BJ (cell line): Measurements from ENCODE around the gene XIST. TPM values are rescaled to one million over a fixed set of nuclear protein-coding genes. Genes with fewer than 3 reads are reported as not detected.

Experiments used
- CTCF ChIA-PET: fragments of 350-600 bp; formaldehyde crosslinking; extraction: SDS; loops from one replicate; lab custom pipeline; 2021; ENCODE audit warnings: antibody characterized with exemption, inconsistent platforms; lab: Yijun Ruan, JAX
- POLR2A ChIA-PET: fragments of 300-600 bp; sonication (Branson Sonifier 250); formaldehyde crosslinking; extraction: SDS; loops from one replicate; lab custom pipeline; 2021; ENCODE audit warnings: antibody characterized with exemption; lab: Charles Lee
- DNase-seq: peaks from one replicate; pipeline ENCODE4 v3.0.0-alpha.2; 2011; ENCODE audit warnings: low read depth
- H3K27me3 ChIP-seq: 2 replicates; pipeline ENCODE4 v1.6.0; 2011; ENCODE audit warnings: low read length; ENCODE audit not compliant: control insufficient read depth, insufficient read depth
- H3K36me3 ChIP-seq: 2 replicates; pipeline ENCODE4 v1.5.1; 2011; ENCODE audit warnings: low read length; ENCODE audit not compliant: control insufficient read depth, insufficient read depth
- H3K4me3 ChIP-seq: 2 replicates; pipeline ENCODE4 v1.5.1; 2011; ENCODE audit warnings: low read depth, mild to moderate bottlenecking, control low read depth, low read length
- CTCF ChIP-seq: IDR thresholded peaks from 2 replicates; pipeline ENCODE4 v1.5.1; 2011; ENCODE audit warnings: low read depth, mild to moderate bottlenecking, control low read depth, inconsistent platforms, low read length, moderate library complexity; ENCODE audit not compliant: insufficient read depth
- polyA plus RNA-seq: library from polyadenylated mRNA; depleted of rRNA; stranded (reverse); fragments of >200 nt; gene quantifications from 2 replicates; pipeline ENCODE4 v1.2.3, GENCODE V29; 2011

XIST gene
- polyA plus RNA-seq, 1 experiment, result 0.11 TPM

GRCh38 chrX:73847991-73848390 lies 4.5 kb downstream of the XIST start:
- H3K4me3 ChIP-seq, result no peak overlapping the region
- POLR2A ChIA-PET, result no interaction called here
- no peak for TF ChIP-seq CTCF
- DNase-seq, result no peak
- no peaks in the 10 kb centered on the region for H3K36me3 ChIP-seq
- CTCF ChIA-PET, result no interaction called here
- no peaks in the 10 kb centered on the region for H3K27me3 ChIP-seq

GRCh38 chrX:73847100-73847499 lies 5.4 kb downstream of the XIST start:
- CTCF ChIA-PET, result interaction anchor here (0.6 kb wide), 1 partner anchor 1121 kb away, joined by 3 read pairs; no protein-coding TSS in a partner anchor
- Histone ChIP-seq H3K4me3 (no peak overlapping the region), H3K36me3 (no peaks in the 10 kb centered on the region), H3K27me3 (no peaks in the 10 kb centered on the region)
- no peak for DNase-seq
- POLR2A ChIA-PET, result no interaction called here
- TF ChIP-seq CTCF, result no peak

GRCh38 chrX:73842541-73843234 lies 9.8 kb downstream of the XIST start:
- no peak for DNase-seq
- Histone ChIP-seq H3K36me3 (no peaks in the 10 kb centered on the region), H3K4me3 (no peak overlapping the region), H3K27me3 (no peaks in the 10 kb centered on the region)
- ChIA-PET CTCF (no interaction called here), POLR2A (no interaction called here)
- no peak for TF ChIP-seq CTCF

- DNase-seq, result no peak
- CTCF ChIA-PET, result no interaction called here
- H3K36me3 ChIP-seq, result no peaks in the 10 kb centered on the region
- H3K27me3 ChIP-seq, result no peaks in the 10 kb centered on the region
- TF ChIP-seq CTCF, result no peak
- POLR2A ChIA-PET, result no interaction called here
- no peak overlapping the region for H3K4me3 ChIP-seq
Measured at GRCh38 chrX:73841337-73841736, 11.2 kb downstream of the XIST start.

DNA sequence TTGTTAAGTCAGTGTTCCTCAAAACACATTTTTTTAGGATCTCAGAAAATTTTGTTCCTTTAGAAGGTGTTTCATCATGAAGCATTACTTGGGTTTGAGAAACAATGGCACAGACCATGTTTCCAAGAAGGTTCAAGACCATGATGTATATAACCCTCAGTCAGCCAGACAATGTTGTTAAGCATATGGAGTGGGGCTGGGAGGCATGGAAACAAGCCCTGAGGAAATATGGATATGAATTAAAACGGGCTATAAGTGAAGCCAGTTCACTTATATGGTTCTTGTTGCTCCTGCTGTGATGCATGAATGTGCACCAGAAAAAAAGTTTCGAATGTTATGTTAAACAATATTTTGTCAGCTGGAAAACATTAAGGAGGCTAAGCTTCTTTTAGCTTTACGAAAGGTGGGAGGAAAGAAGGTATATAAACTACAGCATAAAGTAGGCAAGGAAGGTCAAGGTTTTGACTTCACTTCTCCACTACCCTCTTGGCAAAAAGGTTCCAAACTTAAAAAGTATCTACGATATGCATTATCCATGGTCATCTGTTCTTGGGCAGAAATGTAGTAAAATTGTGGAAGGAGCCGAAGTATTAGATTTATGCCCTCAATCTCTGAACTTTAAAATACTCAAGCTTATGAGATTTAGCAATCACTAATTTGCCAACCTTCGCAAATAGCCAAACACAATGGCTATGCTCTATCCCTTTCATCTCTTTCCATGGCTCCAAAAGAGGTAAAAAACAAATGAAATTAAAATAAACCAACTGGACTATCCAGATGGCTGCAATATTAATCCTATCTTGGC lies 12.2 kb downstream of the XIST start:
- DNase-seq, result no peak
- TF ChIP-seq CTCF, result no peak
- no peaks in the 10 kb centered on the region for H3K36me3 ChIP-seq
- ChIA-PET POLR2A (no interaction called here), CTCF (interaction anchor here (0.6 kb wide), 1 partner anchor 16 kb away, joined by 3 read pairs; no protein-coding TSS in a partner anchor)
- H3K4me3 ChIP-seq, result no peak overlapping the region
- no peaks in the 10 kb centered on the region for H3K27me3 ChIP-seq
